Retinal pigment epithelial cell (primary cell): ENCODE measurements around the gene OVOL3.

Experiments used
- DNase-seq: peaks from one replicate; pipeline ENCODE4 v3.0.0-alpha.2; 2010; ENCODE audit warnings: low read depth
- H3K4me3 ChIP-seq: 2 replicates; pipeline ENCODE4 v1.5.1; 2011; ENCODE audit warnings: mild to moderate bottlenecking, low read length, control low read depth, moderate library complexity
- CTCF ChIP-seq: conservative IDR thresholded peaks from 2 replicates; pipeline ENCODE4 v1.5.1; 2011; ENCODE audit warnings: low read depth, low read length, control low read depth, inconsistent platforms

OVOL3 gene

DNA sequence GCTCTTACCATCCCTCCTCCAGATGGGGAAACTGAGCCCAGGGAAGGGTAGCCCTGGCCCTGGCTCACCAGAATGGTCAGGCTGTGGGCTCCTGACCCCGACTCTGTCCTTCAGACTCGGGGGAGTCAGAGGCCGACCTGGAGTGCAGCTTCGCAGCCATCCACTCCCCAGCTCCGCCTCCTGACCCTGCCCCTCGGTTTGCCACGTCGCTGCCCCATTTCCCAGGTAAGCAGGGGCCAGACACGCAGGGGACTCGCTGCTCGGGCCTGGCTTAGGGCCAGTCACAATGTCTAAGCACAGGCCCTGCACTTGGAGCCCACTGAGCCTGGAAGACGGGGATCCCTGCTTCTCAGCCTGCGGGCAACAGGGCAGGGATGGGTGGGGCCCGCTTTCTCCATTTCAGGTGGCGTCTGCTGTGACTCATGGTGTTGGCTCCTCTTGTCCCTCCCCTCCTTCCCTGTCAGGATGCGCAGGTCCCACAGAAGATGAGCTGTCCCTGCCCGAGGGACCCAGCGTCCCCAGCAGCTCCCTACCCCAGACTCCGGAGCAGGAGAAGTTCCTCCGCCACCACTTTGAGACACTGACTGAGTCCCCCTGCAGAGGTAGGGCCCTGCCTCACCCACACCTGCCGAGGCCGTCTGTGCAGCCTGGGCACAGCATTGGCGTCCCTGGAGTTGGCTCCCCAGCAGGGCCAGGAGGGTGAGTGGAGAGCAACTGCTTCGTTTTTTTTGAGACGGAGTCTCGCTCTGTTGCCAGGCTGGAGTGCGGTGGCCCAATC lies 9.2 kb upstream of the OVOL3 start:
- no peak for DNase-seq
- H3K4me3 ChIP-seq = no peak overlapping the region
- TF ChIP-seq CTCF = no peak

- DNase-seq = no peak
- TF ChIP-seq CTCF = no peak
- no peak overlapping the region for H3K4me3 ChIP-seq
Measured at GRCh38 chr19:36103040-36103626, 7.8 kb upstream of the OVOL3 start.

DNA sequence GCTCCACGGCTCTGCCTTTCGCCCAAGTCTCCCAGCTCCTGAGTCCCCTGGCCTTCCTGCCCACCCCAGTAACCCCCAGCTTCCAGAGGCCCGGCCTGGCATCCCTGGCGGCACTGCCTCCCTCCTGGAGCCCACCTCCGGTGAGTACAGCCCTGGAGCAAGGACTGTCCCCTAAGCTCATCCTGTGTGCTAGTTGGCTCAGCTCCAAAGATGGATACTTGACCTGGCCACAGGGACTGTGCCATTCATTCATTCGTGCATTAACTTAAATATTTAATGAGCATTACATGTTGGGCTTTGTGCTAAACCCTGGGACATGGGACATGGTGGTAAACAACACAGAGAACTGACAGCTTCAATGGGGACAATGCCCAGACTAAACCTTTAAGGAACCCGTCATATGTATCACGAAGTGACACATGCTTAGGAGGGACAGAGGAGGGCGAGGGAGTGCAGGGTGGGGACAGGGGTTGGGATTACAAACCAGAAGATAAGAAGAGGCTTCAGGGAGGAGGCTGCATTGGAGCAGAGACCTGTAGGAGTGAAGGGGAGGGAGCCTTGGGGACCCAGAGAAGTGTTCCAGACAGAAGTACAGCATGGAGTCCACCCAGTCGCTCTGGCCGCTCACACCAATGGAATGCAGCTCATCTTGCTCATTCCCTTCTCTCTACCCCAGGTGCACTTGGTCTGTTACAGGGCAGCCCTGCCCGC lies 6.9 kb upstream of the OVOL3 start:
- no peak overlapping the region for H3K4me3 ChIP-seq

DNA sequence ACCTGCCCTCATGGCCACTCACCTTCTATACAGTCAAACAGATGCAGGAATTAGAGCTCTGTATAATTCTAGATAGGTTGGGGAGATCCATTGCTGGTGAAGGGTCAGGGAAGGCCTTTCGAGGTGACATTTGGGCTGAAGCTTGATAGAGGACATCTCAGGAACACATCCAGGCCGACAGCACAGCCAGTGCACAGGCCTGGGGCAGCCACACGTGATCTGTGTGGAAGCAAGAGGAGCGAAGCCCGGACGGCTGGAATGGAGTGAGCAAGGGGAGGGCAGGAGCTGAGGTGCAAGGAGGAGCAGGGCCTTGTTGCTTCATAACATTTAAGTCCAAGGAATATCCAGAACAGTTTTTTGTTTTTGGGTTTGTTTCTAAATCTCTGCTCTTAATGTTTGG lies 4.5 kb upstream of the OVOL3 start:
- TF ChIP-seq CTCF = no peak
- no peak for DNase-seq
- H3K4me3 ChIP-seq = no peak overlapping the region

More for the DNA sequence above, 6.9 kb upstream of the OVOL3 start:
- DNase-seq = no peak
- TF ChIP-seq CTCF = no peak

DNA sequence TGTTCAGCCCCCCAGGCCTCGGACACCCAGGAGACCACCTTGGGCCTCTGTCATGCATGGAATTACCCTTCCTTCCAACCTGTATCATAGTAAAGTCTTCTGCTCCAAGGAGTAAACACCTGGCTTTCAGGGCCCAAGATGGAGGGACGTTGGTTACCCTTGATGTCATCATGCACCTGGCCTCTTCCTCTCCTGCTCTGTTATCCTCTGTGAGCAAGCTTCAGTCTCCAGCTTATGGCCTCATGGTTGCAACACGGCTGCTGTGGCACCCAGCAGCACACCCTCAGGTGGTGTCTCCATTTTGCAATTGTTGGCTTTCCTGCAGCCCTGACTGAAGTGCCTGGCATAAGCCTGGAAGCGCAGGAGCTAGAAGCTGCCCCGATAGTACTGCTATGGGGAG lies 4.0 kb upstream of the OVOL3 start:
- DNase-seq = no peak

GRCh38 chr19:36108684-36109083 lies 2.3 kb upstream of the OVOL3 start:
- TF ChIP-seq CTCF = no peak

More for the DNA sequence above, 4.0 kb upstream of the OVOL3 start:
- no peak overlapping the region for H3K4me3 ChIP-seq
- no peak for TF ChIP-seq CTCF

More at GRCh38 chr19:36108684-36109083, 2.3 kb upstream of the OVOL3 start:
- no peak for DNase-seq
- H3K4me3 ChIP-seq = no peak overlapping the region
